Adipocyte (in vitro differentiated cells): Measurements from ENCODE around the gene MGP.

Source experiments
- DNase-seq: peaks from one replicate; pipeline ENCODE4 v3.0.0-alpha.2; 2015; ENCODE audit warnings: low read depth
- H3K27me3 ChIP-seq: replicated peaks from 2 replicates; pipeline ENCODE4 v1.7.0; 2013; ENCODE audit warnings: mild to moderate bottlenecking, low read length, moderate library complexity; ENCODE audit not compliant: control insufficient read depth, insufficient read depth
- H3K36me3 ChIP-seq: 2 replicates; pipeline ENCODE4 v1.7.0; 2013; ENCODE audit warnings: low read length, mild to moderate bottlenecking, moderate library complexity; ENCODE audit not compliant: control insufficient read depth, insufficient read depth, severe bottlenecking
- H3K4me1 ChIP-seq: 2 replicates; pipeline ENCODE4 v1.7.0; 2013; ENCODE audit warnings: mild to moderate bottlenecking, low read length, moderate library complexity; ENCODE audit not compliant: control insufficient read depth, insufficient read depth
- H3K4me3 ChIP-seq: 2 replicates; pipeline ENCODE4 v1.7.0; 2013; ENCODE audit warnings: mild to moderate bottlenecking, low read length, moderate library complexity
- H3K9ac ChIP-seq: 2 replicates; pipeline ENCODE4 v1.7.0; 2013; ENCODE audit warnings: mild to moderate bottlenecking, low read length, moderate library complexity
- H3K9me3 ChIP-seq: 2 replicates; pipeline ENCODE4 v1.7.0; 2013; ENCODE audit warnings: mild to moderate bottlenecking, low read length, moderate library complexity; ENCODE audit not compliant: control insufficient read depth

Gene MGP

DNA sequence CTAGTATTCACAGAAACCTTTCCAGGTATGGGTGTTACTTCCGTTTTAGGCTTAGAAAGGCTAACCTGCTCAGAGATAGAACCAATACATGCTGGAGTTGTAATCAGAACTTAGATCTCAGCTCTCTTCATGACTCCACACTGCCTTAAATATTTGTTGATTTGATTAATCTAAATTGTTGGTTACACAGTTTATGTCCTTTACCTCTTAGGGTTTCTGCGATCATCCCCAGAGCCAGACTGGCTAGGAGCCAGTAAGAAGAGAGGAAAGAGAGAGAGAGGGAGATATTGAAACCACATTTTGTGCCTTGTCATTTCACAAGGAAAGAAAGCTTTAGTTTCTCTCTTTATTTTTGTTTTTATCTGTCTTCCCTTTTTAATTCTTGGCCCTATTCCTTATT lies 16.8 kb upstream of the MGP start:
- no peak overlapping the region for H3K4me3 ChIP-seq
- H3K9me3 ChIP-seq = no peaks in the 10 kb centered on the region
- H3K36me3 ChIP-seq = no peaks in the 10 kb centered on the region
- H3K9ac ChIP-seq = peak overlapping the region; percentile 7
- peak; percentile 30 for DNase-seq
- H3K27me3 ChIP-seq = no peaks in the 10 kb centered on the region
- H3K4me1 ChIP-seq = peaks cover 35% of the 10 kb centered on the region

DNA sequence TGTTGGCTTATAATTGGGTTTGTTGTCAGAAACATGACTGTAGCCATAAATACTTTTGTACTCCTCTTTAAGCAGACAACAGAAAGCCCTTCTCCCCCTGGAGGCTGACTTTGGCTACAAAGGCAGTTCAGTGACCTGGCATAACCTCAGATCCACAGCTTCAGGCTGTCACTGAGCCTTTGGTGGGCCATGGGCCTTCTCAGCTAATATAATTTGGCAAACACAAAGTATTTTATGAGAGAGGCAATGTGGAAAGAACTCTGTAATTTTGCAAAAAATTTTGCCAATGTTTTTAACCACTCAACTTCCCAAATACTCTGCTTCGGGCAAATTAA lies 15.5 kb upstream of the MGP start:
- Histone ChIP-seq H3K9ac (peak overlapping the region; percentile 57), H3K4me3 (no peak overlapping the region), H3K4me1 (peaks cover 46% of the 10 kb centered on the region), H3K27me3 (no peaks in the 10 kb centered on the region), H3K36me3 (no peaks in the 10 kb centered on the region), H3K9me3 (no peaks in the 10 kb centered on the region)
- no peak for DNase-seq

DNA sequence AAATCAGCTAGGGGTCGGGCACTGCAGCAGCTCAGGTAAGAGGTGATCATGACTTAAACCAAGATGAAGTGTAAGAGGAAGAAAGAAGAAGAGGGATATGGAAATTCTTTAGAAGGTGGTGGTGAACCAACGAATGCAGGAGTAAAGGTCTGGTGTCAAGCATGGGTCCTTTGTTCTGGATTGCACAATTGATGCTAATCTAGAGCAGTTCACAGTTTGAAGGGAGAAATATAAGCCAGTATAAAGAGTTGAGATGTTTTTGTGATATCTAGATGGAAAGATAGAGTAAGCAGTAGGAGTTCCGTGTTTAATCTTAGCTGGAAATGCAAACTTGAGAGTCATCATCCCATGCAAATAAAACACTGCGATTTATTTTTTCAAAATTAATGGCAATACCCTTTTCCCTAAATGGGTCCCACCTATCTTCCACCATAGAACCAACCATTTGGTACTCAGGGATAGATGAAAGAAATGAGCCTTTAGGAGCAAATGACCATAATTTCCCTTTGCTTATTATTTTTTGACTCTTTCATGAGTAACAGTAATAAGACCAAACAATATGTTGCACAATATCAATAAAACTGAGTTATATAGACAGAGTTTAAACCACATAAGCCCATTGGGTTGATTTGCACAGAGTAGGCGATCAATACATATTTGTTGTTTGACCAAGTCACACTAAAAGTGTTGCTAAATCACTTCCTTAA lies 15.0 kb upstream of the MGP start:
- DNase-seq = no peak
- no peak overlapping the region for H3K9ac ChIP-seq
- H3K4me3 ChIP-seq = no peak overlapping the region
- H3K27me3 ChIP-seq = no peaks in the 10 kb centered on the region
- H3K36me3 ChIP-seq = no peaks in the 10 kb centered on the region
- H3K9me3 ChIP-seq = no peaks in the 10 kb centered on the region
- H3K4me1 ChIP-seq = peaks cover 51% of the 10 kb centered on the region

GRCh38 chr12:14896521-14897169 lies 11.0 kb upstream of the MGP start:
- H3K4me3 ChIP-seq = peak overlapping the region; percentile 61
- peak; percentile 71 for DNase-seq
- peaks cover 55% of the 10 kb centered on the region for H3K4me1 ChIP-seq
- H3K36me3 ChIP-seq = no peaks in the 10 kb centered on the region
- H3K9ac ChIP-seq = peak overlapping the region; percentile 53
- H3K9me3 ChIP-seq = no peaks in the 10 kb centered on the region
- H3K27me3 ChIP-seq = no peaks in the 10 kb centered on the region

DNA sequence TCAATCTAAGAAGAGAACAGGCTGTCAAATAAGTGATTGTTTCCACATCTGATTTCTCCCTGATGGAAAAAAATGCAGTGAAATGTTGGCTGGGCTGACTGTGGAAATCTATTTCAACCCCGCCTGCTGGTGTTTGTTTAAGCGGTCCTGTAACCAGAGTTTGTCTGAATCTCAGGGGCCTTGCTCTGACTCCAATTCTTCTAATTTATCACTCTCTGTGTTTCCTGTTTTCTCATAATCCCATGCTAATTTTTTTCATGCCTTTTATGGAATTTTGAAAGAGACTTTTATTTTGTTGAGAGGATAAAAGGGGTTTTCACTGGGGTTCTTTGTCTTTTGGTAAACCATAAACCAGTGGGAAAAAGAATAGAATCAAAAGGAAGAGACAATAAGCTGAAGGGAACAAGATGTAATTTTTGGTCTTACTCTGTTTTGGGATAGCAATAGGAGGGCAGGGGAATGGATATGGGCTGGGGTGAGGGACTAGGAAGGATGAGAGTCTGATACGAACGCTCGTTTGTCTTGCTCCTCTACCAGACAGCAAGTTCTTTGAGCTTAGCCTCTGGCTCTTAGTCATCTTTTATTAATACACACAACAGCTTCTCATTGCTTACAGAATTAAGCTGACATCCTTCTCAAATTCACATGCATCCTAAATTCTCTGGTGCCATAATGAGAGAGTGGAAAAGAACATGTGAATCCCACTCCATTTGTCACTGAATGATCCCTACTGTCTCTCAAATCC lies 8.0 kb upstream of the MGP start:
- Histone ChIP-seq H3K4me1 (peaks cover 41% of the 10 kb centered on the region), H3K9me3 (no peaks in the 10 kb centered on the region), H3K36me3 (no peaks in the 10 kb centered on the region), H3K9ac (peak overlapping the region; percentile 77), H3K4me3 (peak overlapping the region; percentile 54), H3K27me3 (no peaks in the 10 kb centered on the region)
- peak; percentile 16 for DNase-seq

DNA sequence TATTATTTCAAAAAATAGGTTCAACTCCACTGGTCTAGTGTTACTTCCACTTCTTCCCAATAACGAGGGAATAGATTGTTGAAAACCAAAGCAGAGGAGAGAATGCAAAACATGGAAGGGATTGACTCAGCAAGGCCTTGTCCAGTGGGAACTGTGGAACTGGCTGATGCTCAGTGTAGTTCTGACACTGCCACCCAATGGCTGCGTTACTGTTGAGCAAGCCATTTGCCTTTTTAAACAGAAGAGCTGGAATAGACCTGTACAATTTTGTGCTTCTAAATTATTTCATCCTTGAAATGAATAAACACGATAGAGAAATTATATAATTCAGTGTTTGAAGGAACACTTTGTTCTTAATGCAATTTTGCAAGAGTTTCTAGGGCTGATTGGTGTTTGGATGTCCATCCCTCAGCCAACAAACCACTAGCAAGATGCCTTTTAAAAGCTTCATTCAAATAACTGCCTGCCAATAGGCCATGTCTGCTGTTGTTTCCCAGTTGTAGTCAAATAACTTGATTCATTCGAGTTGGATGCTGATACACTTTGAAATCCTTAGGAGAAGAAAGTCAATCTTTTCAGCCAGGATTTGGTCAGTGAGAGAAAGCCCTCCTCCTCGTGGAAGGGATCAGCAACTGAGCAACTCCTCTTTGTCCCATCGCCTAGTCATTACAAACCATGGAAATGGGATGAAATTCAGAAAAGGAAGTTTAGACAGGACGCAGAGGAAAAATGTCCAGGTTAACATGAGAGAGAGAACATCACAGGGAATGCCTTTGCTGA lies 7.3 kb upstream of the MGP start:
- no peaks in the 10 kb centered on the region for H3K27me3 ChIP-seq

GRCh38 chr12:14890701-14891100 lies 5.0 kb upstream of the MGP start:
- Histone ChIP-seq H3K4me1 (peaks cover 33% of the 10 kb centered on the region), H3K9me3 (no peaks in the 10 kb centered on the region), H3K4me3 (no peak overlapping the region), H3K9ac (no peak overlapping the region), H3K27me3 (no peaks in the 10 kb centered on the region), H3K36me3 (no peaks in the 10 kb centered on the region)
- no peak for DNase-seq

More for the DNA sequence above, 7.3 kb upstream of the MGP start:
- no peaks in the 10 kb centered on the region for H3K36me3 ChIP-seq
- peak; percentile 17 for DNase-seq
- peak overlapping the region; percentile 77 for H3K9ac ChIP-seq
- peak overlapping the region; percentile 54 for H3K4me3 ChIP-seq
- H3K9me3 ChIP-seq = no peaks in the 10 kb centered on the region
- peaks cover 41% of the 10 kb centered on the region for H3K4me1 ChIP-seq

- peak; percentile 4 for DNase-seq
- Histone ChIP-seq H3K9me3 (no peaks in the 10 kb centered on the region), H3K27me3 (no peaks in the 10 kb centered on the region), H3K4me1 (peaks cover 27% of the 10 kb centered on the region), H3K4me3 (peak overlapping the region; percentile 77), H3K9ac (no peak overlapping the region), H3K36me3 (peaks cover 4% of the 10 kb centered on the region)
Measured at GRCh38 chr12:14886271-14886670, 617 bp upstream of the MGP start.

- no peaks in the 10 kb centered on the region for H3K27me3 ChIP-seq
- peaks cover 27% of the 10 kb centered on the region for H3K4me1 ChIP-seq
- DNase-seq = peak; percentile 82
- H3K4me3 ChIP-seq = peak overlapping the region; percentile 77
- no peaks in the 10 kb centered on the region for H3K9me3 ChIP-seq
- peak overlapping the region; percentile 72 for H3K9ac ChIP-seq
- peaks cover 4% of the 10 kb centered on the region for H3K36me3 ChIP-seq
Measured at GRCh38 chr12:14884458-14884878, 1.2 kb downstream of the MGP start.

- peak overlapping the region; percentile 72 for H3K9ac ChIP-seq
- H3K27me3 ChIP-seq = no peaks in the 10 kb centered on the region
- H3K9me3 ChIP-seq = no peaks in the 10 kb centered on the region
- H3K4me1 ChIP-seq = peaks cover 27% of the 10 kb centered on the region
- peaks cover 4% of the 10 kb centered on the region for H3K36me3 ChIP-seq
- no peak for DNase-seq
- peak overlapping the region; percentile 77 for H3K4me3 ChIP-seq
Measured at GRCh38 chr12:14883686-14884085, 2.0 kb downstream of the MGP start.
